Measurements from ENCODE around the gene BMPER.

GRCh38 chr7:34184466-34184865 is 279.1 kb downstream of the BMPER start:
- TF ChIP-seq CTCF (IDR thresholded peaks at IDR 0.05) (no peak), POLR2A (IDR thresholded peaks at IDR 0.05) (no peak)

Data from thyroid gland (tissue), 4 donors.